ENCODE data around the gene SLC12A7. TPM values are rescaled to one million over a fixed set of nuclear protein-coding genes. Genes with fewer than 3 reads are reported as not detected.

Gene SLC12A7
- total RNA-seq, 1 experiment from 2014 or later = 207 TPM

- intact Hi-C loops (cut with micrococcal nuclease; ENCODE audit: unreplicated experiment) = loop anchor here (2.0 to 5.0 kb wide), 4 partner anchors 19 to 147 kb away; no protein-coding TSS in a partner anchor
- Histone ChIP-seq H3K79me2 (ENCODE audit: low read depth) (no peaks in the 10 kb centered on the region), H3K4me3 (no peak overlapping the region), H3K27ac (no peak overlapping the region), H3K4me1 (replicated peaks; ENCODE audit: insufficient read depth) (0 out of 2 replicates have a peak, but pooled peaks cover 3% of the 10 kb centered on the region), H4K20me1 (ENCODE audit: insufficient read depth) (no peaks in the 10 kb centered on the region), H3K9me2 (ENCODE audit: insufficient read depth) (no peaks in the 10 kb centered on the region), H3K27me3 (ENCODE audit: insufficient read depth, low read depth) (peaks cover 20% of the 10 kb centered on the region), H3K4me2 (no peak overlapping the region), H3F3A (ENCODE audit: insufficient read depth, low read depth) (no peaks in the 10 kb centered on the region), H3K36me3 (ENCODE audit: low read depth) (no peaks in the 10 kb centered on the region), H2AFZ (no peak overlapping the region), H3K9me3 (ENCODE audit: insufficient read depth, low read depth) (no peaks in the 10 kb centered on the region)
- DNase-seq = peak in 1 of 2 experiments; percentile 46
- POLR2A ChIA-PET (ENCODE audit: unreplicated experiment) = no interaction called here
- TF ChIP-seq CTCF (conservative IDR thresholded peaks at IDR 0.05) (no peak), EZH2 (IDR thresholded peaks at IDR 0.05; ENCODE audit: low read depth) (no peak)
- CTCF ChIA-PET = interaction anchor here (0.9 to 2.2 kb wide), 3 partner anchors 12 to 218 kb away, joined by 3 to 9 read pairs (median 5); no protein-coding TSS in a partner anchor
- BruUV-seq (replicated peaks) = no TSS peak
Measured at GRCh38 chr5:1141834-1142233, 30.0 kb upstream of the SLC12A7 start.

GRCh38 chr5:1140818-1141189 is 28.9 kb upstream of the SLC12A7 start:
- BruUV-seq (replicated peaks) = no TSS peak
- H3K9me3 ChIP-seq (ENCODE audit: insufficient read depth, low read depth) = no peaks in the 10 kb centered on the region
- TF ChIP-seq EZH2 (IDR thresholded peaks at IDR 0.05; ENCODE audit: low read depth) (no peak), CTCF (conservative IDR thresholded peaks at IDR 0.05) (no peak)
- no peaks in the 10 kb centered on the region for H3K79me2 ChIP-seq (ENCODE audit: low read depth)
- no peak for DNase-seq
- H2AFZ ChIP-seq = no peak overlapping the region
- intact Hi-C loops (cut with micrococcal nuclease; ENCODE audit: unreplicated experiment) = loop anchor here (1.0 to 5.0 kb wide), 6 partner anchors 20 to 218 kb away; no protein-coding TSS in a partner anchor
- H3K27me3 ChIP-seq (ENCODE audit: insufficient read depth, low read depth) = peaks cover 12% of the 10 kb centered on the region
- no peak overlapping the region for H3K4me3 ChIP-seq
- no peaks in the 10 kb centered on the region for H3K9me2 ChIP-seq (ENCODE audit: insufficient read depth)
- H3K4me2 ChIP-seq = no peak overlapping the region
- no peaks in the 10 kb centered on the region for H3K36me3 ChIP-seq (ENCODE audit: low read depth)
- no peaks in the 10 kb centered on the region for H4K20me1 ChIP-seq (ENCODE audit: insufficient read depth)
- peaks cover 2% of the 10 kb centered on the region; the same call in 1 of the 2 replicates for H3F3A ChIP-seq (ENCODE audit: insufficient read depth, low read depth)
- ChIA-PET POLR2A (ENCODE audit: unreplicated experiment) (no interaction called here), CTCF (interaction anchor here (0.6 to 2.2 kb wide), 8 partner anchors 11 to 217 kb away, joined by 3 to 11 read pairs (median 6); no protein-coding TSS in a partner anchor)
- 0 out of 2 replicates have a peak, but pooled peaks cover 3% of the 10 kb centered on the region for H3K4me1 ChIP-seq (replicated peaks; ENCODE audit: insufficient read depth)
- H3K27ac ChIP-seq = no peak overlapping the region

- no peaks in the 10 kb centered on the region for H3K79me2 ChIP-seq (ENCODE audit: low read depth)
- 0 out of 2 replicates have a peak, but pooled peaks cover 3% of the 10 kb centered on the region for H3K4me1 ChIP-seq (replicated peaks; ENCODE audit: insufficient read depth)
- TF ChIP-seq EZH2 (IDR thresholded peaks at IDR 0.05; ENCODE audit: low read depth) = no peak
- TF ChIP-seq CTCF (conservative IDR thresholded peaks at IDR 0.05) = peak; percentile 99
- peak; percentile 69 to 96 for DNase-seq
- no peaks in the 10 kb centered on the region for H3K9me2 ChIP-seq (ENCODE audit: insufficient read depth)
- no TSS peak for BruUV-seq (replicated peaks)
- intact Hi-C loops (cut with micrococcal nuclease; ENCODE audit: unreplicated experiment) = loop anchor here (1.0 to 5.0 kb wide), 6 partner anchors 21 to 217 kb away; no protein-coding TSS in a partner anchor
- no peak overlapping the region for H3K4me3 ChIP-seq
- no peak overlapping the region for H2AFZ ChIP-seq
- no peak overlapping the region for H3K4me2 ChIP-seq
- no peaks in the 10 kb centered on the region for H4K20me1 ChIP-seq (ENCODE audit: insufficient read depth)
- H3K27me3 ChIP-seq (ENCODE audit: insufficient read depth, low read depth) = peaks cover 7% of the 10 kb centered on the region
- H3K27ac ChIP-seq = no peak overlapping the region
- H3F3A ChIP-seq (ENCODE audit: insufficient read depth, low read depth) = peaks cover 5% of the 10 kb centered on the region; the same call in 1 of the 2 replicates
- ChIA-PET POLR2A (ENCODE audit: unreplicated experiment) (interaction anchor here (0.6 kb wide), 1 partner anchor 9 kb away, joined by 3 read pairs; no protein-coding TSS in a partner anchor), CTCF (interaction anchor here (0.6 to 2.3 kb wide), 8 partner anchors 10 to 217 kb away, joined by 3 to 11 read pairs (median 6); no protein-coding TSS in a partner anchor)
- no peaks in the 10 kb centered on the region for H3K9me3 ChIP-seq (ENCODE audit: insufficient read depth, low read depth)
- H3K36me3 ChIP-seq (ENCODE audit: low read depth) = no peaks in the 10 kb centered on the region
Measured at GRCh38 chr5:1140171-1140817, 28.4 kb upstream of the SLC12A7 start.

All from PC-9 (cell line).